Right lobe of liver (tissue), 6 donors: ENCODE results near the gene SDR9C7. TPM values are rescaled to one million over a fixed set of nuclear protein-coding genes. Genes with fewer than 3 reads are reported as not detected.
A peak's percentile ranks its signal among the peaks of the same experiment; 100 is the strongest.
"Not testable (repeated sequence)": the region's sequence is repeated elsewhere in the genome, so short reads cannot be mapped to it uniquely, and the experiment has no call there.

Experiments used
- ATAC-seq, 4 donors: fragments of 200-7000 bp; cut with Tn5 transposase; one replicate each; pipeline ENCODE4 v1.9.1; 2020; ENCODE audit warnings: mild to moderate bottlenecking in 4 of 4, moderate library complexity in 4 of 4
- DNase-seq, 3 donors: peaks; one replicate each; pipeline ENCODE4 v3.0.0-alpha.2; 2020
- H3K27ac ChIP-seq, 3 donors: fragments of 200-600 bp; one replicate each; pipeline ENCODE4 v1.8.0; 2022
- H3K27me3 ChIP-seq, 2 donors: fragments of 200-600 bp; one replicate each; pipeline ENCODE4 v1.8.0; 2022
- H3K36me3 ChIP-seq, 4 donors: fragments of 200-600 bp; sonication (generic) in 1 of 4; one replicate each; pipeline versions ENCODE4 v1.5.1 to v1.8.0; 2017 to 2022; ENCODE audit warnings: control low read depth in 1 of 4
- H3K4me1 ChIP-seq, 4 donors: fragments of 200-600 bp; sonication (generic) in 1 of 4; one replicate each; pipeline versions ENCODE4 v1.5.1 to v1.8.0; 2017 to 2022; ENCODE audit warnings: control low read depth in 1 of 4
- H3K4me3 ChIP-seq, 3 donors: fragments of 200-600 bp; one replicate each; pipeline ENCODE4 v1.8.0; 2022
- H3K9me3 ChIP-seq, 4 donors: fragments of 200-600 bp; sonication (generic) in 1 of 4; one replicate each; pipeline versions ENCODE4 v1.5.1 to v1.8.0; 2017 to 2022; ENCODE audit warnings: control low read depth in 1 of 4
- POLR2A ChIP-seq: fragments of 450-650 bp; IDR thresholded peaks from one replicate; pipeline ENCODE4 v1.6.1; 2017; ENCODE audit warnings: antibody characterized with exemption, mild to moderate bottlenecking
- WGBS: methylation state at CpG from one replicate; pipeline ENCODE4 v1.1.6; 2018; ENCODE audit warnings: low coverage, low lambda C conversion rate; ENCODE audit not compliant: insufficient coverage; ENCODE audit errors: missing lambda C conversion rate; 5-methylcytosine and 5-hydroxymethylcytosine counted together
- intact Hi-C, 2 donors: fragments of 100-400 bp; cut with DNase I; formaldehyde crosslinking; loops; one replicate each; pipeline versions ENCODE4 v1.11.2 to v1.14.1; 2022
- total RNA-seq, 6 experiments: library from RNA; depleted of rRNA in 2 of 6; stranded (reverse); fragments of >200 nt in 2 of 6; fragmentation: NEBNext Ultra II Directional in 3 of 6; extraction: Animal tissue kit (Norgen Biotek cat#: 25700) in 3 of 6; gene quantifications; one replicate each; pipeline versions ENCODE4 v1.1.0 to v1.2.4, GENCODE V29; 2016 to 2023
- TF ChIP-seq, protein P1 (sequence below), 4 donors: fragments of 200-600 bp in 3 of 4; fragments of 450-650 bp in 1 of 4; IDR thresholded peaks; one replicate each; pipeline versions ENCODE4 v1.5.1 to v1.8.0; 2016 to 2022; ENCODE audit warnings: antibody characterized with exemption in 4 of 4, mild to moderate bottlenecking in 2 of 4
- donor health status: DM: no; HTN: yes; CAD: no.
- donor health status: DM: no; HTN: no; CAD: no.
- donor health status: DM: no; HTN: no; CAD: no.
- donor health status: DM: no; HTN: yes; CAD: no.
- donor health status: DM: no; HTN: yes; CAD: no.

The SDR9C7 gene
- total RNA-seq, 6 experiments from 2014 or later = not detected

DNA sequence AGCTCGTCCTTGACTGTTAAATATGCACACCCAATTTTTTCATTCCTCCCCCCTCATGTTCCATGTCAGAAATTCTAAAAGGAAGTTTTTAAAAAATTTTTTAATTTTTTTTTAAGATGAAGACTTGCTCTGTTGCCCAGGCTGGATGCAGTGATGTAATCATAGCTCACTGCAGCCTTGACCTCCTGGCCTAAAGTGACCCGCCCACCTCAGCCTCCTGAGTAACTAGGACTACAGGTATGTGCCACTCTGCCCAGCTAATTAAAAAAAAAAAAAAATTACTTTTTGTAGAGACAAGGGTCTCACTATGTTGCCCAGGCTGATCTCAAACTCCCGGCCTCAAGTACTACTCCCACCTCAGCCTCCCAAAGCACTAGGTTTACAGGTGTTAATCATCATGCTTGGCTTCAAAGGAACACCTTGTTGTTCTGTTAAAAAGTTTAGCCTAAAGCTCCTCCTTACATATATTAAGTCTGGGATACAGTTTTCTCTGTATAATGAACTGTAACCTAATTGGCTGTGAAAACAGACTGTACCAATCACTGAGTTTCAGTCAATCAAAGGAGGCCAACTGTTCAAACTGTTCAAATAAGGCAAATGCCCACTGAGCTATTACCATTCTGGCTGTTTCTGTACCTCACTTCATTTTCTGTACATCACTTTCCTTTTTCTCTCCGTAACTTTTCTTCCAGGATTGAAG is 17.8 kb downstream of the SDR9C7 start:
- ATAC-seq = peak; percentile 57 to 72 (median 62)

DNA sequence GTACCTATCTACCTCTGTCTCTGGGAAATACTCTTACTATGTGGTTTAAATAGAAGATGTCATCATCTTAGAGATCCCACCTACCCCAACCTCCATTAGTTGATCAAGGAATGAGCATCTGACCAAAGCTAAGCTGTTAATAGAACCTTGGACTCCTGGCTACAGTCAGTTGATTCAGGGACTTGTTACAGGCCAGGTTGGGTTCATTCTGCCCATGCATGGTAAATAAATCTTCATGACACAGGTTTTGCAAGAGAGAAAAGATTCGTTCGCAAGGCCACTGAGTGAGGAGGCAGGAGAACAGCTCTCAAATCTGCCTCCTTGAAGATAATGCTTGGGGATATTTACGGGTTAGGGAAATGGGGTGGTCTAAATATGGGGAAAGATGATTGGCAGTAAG is 19.5 kb downstream of the SDR9C7 start:
- TF ChIP-seq, protein P1, sequence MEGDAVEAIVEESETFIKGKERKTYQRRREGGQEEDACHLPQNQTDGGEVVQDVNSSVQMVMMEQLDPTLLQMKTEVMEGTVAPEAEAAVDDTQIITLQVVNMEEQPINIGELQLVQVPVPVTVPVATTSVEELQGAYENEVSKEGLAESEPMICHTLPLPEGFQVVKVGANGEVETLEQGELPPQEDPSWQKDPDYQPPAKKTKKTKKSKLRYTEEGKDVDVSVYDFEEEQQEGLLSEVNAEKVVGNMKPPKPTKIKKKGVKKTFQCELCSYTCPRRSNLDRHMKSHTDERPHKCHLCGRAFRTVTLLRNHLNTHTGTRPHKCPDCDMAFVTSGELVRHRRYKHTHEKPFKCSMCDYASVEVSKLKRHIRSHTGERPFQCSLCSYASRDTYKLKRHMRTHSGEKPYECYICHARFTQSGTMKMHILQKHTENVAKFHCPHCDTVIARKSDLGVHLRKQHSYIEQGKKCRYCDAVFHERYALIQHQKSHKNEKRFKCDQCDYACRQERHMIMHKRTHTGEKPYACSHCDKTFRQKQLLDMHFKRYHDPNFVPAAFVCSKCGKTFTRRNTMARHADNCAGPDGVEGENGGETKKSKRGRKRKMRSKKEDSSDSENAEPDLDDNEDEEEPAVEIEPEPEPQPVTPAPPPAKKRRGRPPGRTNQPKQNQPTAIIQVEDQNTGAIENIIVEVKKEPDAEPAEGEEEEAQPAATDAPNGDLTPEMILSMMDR (IDR thresholded peaks at IDR 0.05) = no peak
- no peak for TF ChIP-seq POLR2A
- WGBS = 27% methylated on average over 3 of the region's 3 CpGs
- intact Hi-C loops = no loop called here
- ATAC-seq = peak; percentile 54 to 90 (median 84)
- H3K27me3 ChIP-seq = no peaks in the 10 kb centered on the region
- peaks cover 0 to 29% (median 12%) of the 10 kb centered on the region in 4 donors for H3K4me1 ChIP-seq
- no peaks in the 10 kb centered on the region for H3K9me3 ChIP-seq
- peak overlapping the region in 2 of 3 donors; percentile 35 to 82 for H3K27ac ChIP-seq
- DNase-seq = no peak
- no peak overlapping the region for H3K4me3 ChIP-seq
- no peaks in the 10 kb centered on the region for H3K36me3 ChIP-seq

More for the DNA sequence above, 17.8 kb downstream of the SDR9C7 start:
- no peaks in the 10 kb centered on the region for H3K36me3 ChIP-seq
- no peaks in the 10 kb centered on the region for H3K27me3 ChIP-seq
- H3K4me1 ChIP-seq = peaks cover 0 to 29% (median 12%) of the 10 kb centered on the region in 4 donors
- peak overlapping the region in 2 of 3 donors; percentile 35 to 82 for H3K27ac ChIP-seq
- H3K4me3 ChIP-seq = no peak overlapping the region
- no peaks in the 10 kb centered on the region for H3K9me3 ChIP-seq
- no peak for TF ChIP-seq POLR2A
- TF ChIP-seq, protein P1 (IDR thresholded peaks at IDR 0.05) = no peak
- no peak for DNase-seq
- WGBS = 45% methylated on average over 4 of the region's 4 CpGs
- intact Hi-C loops = no loop called here

DNA sequence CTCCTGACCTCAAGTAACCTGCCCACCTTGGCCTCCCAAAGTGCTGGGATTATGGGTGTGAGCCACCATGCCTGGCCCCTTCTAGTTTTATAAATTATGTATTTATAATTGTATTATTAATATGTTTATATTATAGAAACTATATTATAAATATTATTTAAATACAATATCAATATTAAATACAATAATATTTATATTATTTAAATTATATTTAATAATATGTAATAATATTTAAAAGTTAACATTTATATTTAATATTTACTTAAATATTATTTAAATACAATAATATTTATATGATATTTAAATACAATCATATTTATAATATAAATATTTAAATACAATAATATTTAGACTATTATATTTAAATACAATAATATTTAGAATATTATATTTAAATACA is 20.0 kb downstream of the SDR9C7 start:
- intact Hi-C loops = no loop called here
- H3K27ac ChIP-seq = peak overlapping the region in 1 of 3 donors; percentile 82
- H3K36me3 ChIP-seq = no peaks in the 10 kb centered on the region
- TF ChIP-seq POLR2A = no peak
- TF ChIP-seq, protein P1 (IDR thresholded peaks at IDR 0.05) = no peak
- H3K27me3 ChIP-seq = no peaks in the 10 kb centered on the region
- ATAC-seq = no peak
- DNase-seq = no peak
- peak overlapping the region in 1 of 3 donors; percentile 23 for H3K4me3 ChIP-seq
- peaks cover 0 to 29% (median 12%) of the 10 kb centered on the region in 4 donors for H3K4me1 ChIP-seq
- peaks cover 0 to 5% (median 0%) of the 10 kb centered on the region in 4 donors for H3K9me3 ChIP-seq

DNA sequence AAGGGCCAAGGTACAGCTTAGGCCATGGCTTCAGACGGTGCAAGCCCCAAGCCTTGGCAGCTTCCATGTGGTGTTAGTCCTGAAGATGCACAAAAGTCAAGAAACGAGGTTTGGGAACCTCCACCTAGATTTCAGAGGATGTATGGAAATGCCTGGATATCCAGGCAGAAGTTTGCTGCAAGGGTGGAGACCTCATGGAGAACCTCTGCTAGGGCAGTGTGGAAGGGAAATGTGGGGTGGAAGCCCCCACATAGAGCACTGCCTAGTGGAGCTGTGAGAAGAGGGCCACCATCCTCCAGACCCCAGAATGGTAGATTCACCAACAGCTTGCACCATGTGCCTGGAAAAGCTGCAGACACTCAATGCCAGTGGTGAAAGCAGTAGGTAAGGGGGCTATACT is 24.8 kb downstream of the SDR9C7 start:
- H3K27me3 ChIP-seq, H3K4me3 ChIP-seq, H3K36me3 ChIP-seq, DNase-seq, H3K9me3 ChIP-seq, H3K27ac ChIP-seq, ATAC-seq, H3K4me1 ChIP-seq: not testable (repeated sequence)
- WGBS = no CpG with 5 or more reads among the region's 2 CpGs
- intact Hi-C loops = loop anchor here in 1 of 2 donors (10.0 kb wide), 1 partner anchor 45 kb away; the partner anchor contains the start of gene RDH16

DNA sequence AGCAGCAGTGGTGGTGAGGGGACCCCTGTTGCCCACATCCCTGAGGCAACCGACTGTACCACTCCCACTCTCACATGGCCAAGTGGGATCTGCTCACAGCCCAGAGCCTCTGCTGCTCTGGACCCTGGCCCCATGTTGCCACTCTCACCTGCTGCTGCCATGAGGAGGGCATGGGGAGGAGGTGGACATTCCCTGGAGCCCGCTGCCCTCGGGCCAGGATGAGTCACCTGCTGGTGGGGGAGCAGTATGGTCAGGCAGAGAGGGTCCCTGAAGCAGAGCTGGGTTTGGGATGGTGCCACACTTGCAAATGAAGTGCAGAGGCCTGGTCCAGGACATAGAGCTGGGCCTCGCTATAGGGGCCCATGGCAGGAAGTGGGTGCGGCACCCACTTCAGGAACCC is 26.1 kb downstream of the SDR9C7 start:
- peaks cover 0 to 6% (median 0%) of the 10 kb centered on the region in 4 donors for H3K4me1 ChIP-seq
- ATAC-seq = peak in 1 of 4 donors; percentile 40
- no peaks in the 10 kb centered on the region for H3K36me3 ChIP-seq
- TF ChIP-seq POLR2A = no peak
- TF ChIP-seq, protein P1 (IDR thresholded peaks at IDR 0.05) = no peak
- DNase-seq = no peak
- H3K27me3 ChIP-seq = no peaks in the 10 kb centered on the region
- H3K9me3 ChIP-seq = peaks cover 0 to 6% (median 0%) of the 10 kb centered on the region in 4 donors
- no peak overlapping the region for H3K4me3 ChIP-seq
- no peak overlapping the region for H3K27ac ChIP-seq
- intact Hi-C loops = loop anchor here in 1 of 2 donors (10.0 kb wide), 1 partner anchor 47 kb away; the partner anchor contains the start of gene RDH16
- WGBS = no CpG with 5 or more reads among the region's 5 CpGs
